Measurements from ENCODE around the gene AFAP1L1. TPM values are rescaled to one million over a fixed set of nuclear protein-coding genes. Genes with fewer than 3 reads are reported as not detected.
"Not testable (repeated sequence)": the region's sequence is repeated elsewhere in the genome, so short reads cannot be mapped to it uniquely, and the experiment has no call there.

The AFAP1L1 gene
- polyA plus RNA-seq, 1 donor, result 21.9 TPM

DNA sequence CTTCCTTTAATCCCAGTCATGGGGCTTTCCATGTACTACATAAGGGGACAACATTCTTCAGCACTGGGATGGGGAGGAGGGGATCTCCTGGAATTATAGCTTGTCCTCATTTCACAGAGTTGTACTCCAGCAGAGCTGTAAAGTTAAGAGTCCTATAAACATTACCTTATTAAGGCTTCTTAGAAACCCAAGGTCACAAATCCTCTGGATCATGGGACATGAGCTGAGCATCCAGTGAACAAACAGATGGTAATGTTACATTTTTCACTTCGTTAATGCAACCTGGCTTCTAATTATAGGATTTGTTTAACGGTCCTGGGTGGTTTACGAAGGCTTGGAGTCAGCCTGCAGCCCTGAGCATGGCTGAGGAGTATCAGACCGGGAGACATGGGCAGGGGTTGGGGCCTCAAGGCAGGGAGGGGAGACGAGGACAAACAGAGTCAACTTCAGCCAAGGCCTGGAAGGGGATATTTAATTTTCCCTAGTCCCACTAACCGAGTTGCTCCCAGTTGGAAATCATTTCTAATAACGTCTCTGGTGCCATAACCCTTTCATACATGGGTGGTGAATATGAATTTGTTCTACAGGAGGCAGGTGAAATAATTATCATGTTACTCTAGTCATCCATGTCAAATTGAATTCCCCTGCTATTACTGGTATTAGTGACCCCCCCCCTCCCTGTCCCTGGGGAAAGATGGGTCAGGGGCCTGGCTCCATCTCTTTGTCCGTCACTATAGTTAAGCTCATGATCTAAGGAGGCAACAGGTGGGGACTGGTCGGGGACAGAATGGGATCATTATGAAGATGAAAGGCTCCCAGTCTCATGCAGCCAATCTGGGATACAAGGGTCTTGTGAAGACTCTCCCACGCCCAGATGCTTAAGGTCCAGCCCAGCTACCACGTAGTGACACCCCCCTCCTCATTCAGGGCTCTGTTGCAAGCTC, 118.2 kb downstream of the AFAP1L1 start:
- DNase-seq, result no peak

DNA sequence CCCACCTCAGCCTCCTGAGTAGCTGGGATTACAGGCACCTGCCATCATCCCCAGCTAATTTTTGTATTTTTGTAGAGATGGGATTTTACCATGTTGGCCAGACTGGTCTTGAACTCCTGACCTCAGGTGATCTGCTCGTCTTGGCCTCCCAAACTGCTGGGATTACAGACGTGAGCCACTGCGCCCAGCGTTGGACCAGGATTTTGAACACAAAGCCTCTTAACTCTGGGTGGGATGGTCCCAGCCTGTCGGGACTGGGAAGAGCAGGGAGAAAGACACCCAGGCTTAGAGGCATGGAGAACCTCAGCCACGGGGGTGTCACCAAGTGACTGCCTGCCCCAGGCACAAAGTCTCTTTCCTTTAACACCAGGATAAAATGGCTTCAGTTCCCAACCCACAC, 119.4 kb downstream of the AFAP1L1 start:
- not testable (repeated sequence) for DNase-seq

Other genes starting within 250 kb of the AFAP1L1 start
- 0.96 TPM for gene SH3TC2, start 208.8 kb upstream of the AFAP1L1 start, polyA plus RNA-seq (ENCODE audit: insufficient read length)
- 1.1 TPM for gene ABLIM3, start 130.4 kb upstream of the AFAP1L1 start, polyA plus RNA-seq (ENCODE audit: insufficient read length)
- 23.1 TPM for gene GRPEL2, start 73.6 kb downstream of the AFAP1L1 start, polyA plus RNA-seq (ENCODE audit: insufficient read length)
- gene PCYOX1L, start 86.2 kb downstream of the AFAP1L1 start, polyA plus RNA-seq (ENCODE audit: insufficient read length), result 19.2 TPM
- 1.4 TPM for gene IL17B, start 107.4 kb downstream of the AFAP1L1 start, polyA plus RNA-seq (ENCODE audit: insufficient read length)